ENCODE measurements around the gene NKD2.

- TF ChIP-seq CTCF (optimal IDR thresholded peaks at IDR 0.05 in 1 of 3, IDR thresholded peaks at IDR 0.05 in 1 of 3, conservative IDR thresholded peaks at IDR 0.05 in 1 of 3; ENCODE audit: extremely low read depth in 1 of 3, insufficient read depth in 2 of 3, low read length in 3 of 3), result no peak
- no peak for TF ChIP-seq EZH2 (IDR thresholded peaks at IDR 0.05; ENCODE audit: low read length)
These were observed 23.8 kb upstream of the NKD2 start for GRCh38 chr5:984774-985173.
